CD1c-positive myeloid dendritic cell (primary cell): ENCODE measurements around the gene ACP6.
"Not testable (repeated sequence)": the region's sequence is repeated elsewhere in the genome, so short reads cannot be mapped to it uniquely, and the experiment has no call there.

Experiments
- DNase-seq: peaks from one replicate; pipeline ENCODE4 v3.0.0-alpha.2; 2016; ENCODE audit errors: extremely low spot score

Gene ACP6

DNA sequence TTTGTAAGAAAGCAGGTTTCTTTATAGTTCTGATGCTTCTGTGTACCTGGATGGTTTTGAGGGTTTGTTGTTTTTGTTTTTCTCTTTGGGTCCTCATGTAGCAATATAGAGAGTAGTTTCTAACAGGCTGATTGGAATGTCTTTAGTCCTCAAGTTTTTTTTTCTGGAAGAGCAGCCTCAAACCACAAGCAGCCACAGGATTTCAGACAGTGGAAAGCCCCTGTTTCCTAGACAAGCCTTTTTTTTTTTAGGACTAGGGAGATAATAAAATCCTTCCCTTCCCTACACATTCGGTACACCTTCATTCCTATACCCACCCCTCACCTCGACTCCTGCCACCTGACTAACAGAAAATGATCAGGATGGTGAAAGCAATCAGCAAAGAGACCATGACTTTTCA is 47.6 kb downstream of the ACP6 start:
- no peak for DNase-seq

DNA sequence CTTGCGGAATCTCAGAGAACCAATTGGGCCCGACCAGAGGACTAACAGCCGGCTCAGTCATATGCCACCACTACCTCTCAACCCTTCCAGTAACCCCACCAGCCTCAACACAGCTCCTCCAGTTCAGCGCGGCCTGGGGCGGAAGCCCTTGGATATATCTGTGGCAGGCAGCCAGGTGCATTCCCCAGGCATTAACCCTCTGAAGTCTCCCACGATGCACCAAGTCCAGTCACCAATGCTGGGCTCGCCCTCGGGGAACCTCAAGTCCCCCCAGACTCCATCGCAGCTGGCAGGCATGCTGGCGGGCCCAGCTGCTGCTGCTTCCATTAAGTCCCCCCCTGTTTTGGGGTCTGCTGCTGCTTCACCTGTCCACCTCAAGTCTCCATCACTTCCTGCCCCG is 49.8 kb downstream of the ACP6 start:
- no peak for DNase-seq

DNA sequence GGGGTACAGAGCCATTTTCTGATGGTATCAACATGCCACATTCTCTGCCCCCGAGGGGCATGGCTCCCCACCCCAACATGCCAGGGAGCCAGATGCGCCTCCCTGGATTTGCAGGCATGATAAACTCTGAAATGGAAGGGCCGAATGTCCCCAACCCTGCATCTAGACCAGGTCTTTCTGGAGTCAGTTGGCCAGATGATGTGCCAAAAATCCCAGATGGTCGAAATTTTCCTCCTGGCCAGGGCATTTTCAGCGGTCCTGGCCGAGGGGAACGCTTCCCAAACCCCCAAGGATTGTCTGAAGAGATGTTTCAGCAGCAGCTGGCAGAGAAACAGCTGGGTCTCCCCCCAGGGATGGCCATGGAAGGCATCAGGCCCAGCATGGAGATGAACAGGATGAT is 50.6 kb downstream of the ACP6 start:
- DNase-seq: no peak

GRCh38 chr1:147618771-147619170 is 51.6 kb downstream of the ACP6 start:
- DNase-seq: no peak

- DNase-seq: no peak
Measured at GRCh38 chr1:147618077-147618569, 52.2 kb downstream of the ACP6 start.

DNA sequence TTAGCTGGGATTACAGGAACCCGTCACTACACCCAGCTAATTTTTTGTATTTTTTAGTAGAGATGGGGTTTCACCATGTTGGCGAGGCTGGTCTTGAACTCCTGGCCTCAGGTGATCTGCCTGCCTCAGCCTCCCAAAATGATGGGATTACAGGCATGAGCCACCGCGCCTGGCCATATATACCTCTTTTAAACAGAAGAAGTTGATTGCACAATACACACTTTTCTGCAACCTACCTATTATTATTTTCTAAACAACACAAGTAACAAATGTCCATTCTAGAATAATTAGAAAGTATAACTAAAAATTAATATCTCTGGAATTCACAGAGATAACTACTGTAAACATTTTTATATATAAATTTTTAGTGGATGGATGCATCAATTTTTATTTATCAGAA is 55.4 kb downstream of the ACP6 start:
- DNase-seq: not testable (repeated sequence)

DNA sequence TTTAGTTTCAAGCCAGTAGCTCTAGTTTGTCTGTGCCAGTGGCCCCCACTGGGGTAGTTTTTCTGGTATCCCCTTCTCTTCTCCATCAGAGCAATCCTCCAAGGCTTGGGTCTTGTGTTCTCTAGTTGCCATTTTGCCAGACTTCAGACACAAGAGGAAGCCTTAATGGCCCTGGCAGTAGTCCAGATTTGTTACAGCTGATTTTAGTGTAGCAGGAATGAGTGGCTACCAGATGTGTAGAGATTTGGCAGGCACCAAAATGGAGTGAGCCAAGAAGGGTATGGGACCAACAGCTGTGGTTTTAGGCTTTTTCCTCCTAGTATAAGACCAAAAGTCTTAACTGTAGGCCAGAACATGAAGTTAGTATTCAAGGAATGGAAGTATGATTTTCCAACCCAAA is 56.8 kb downstream of the ACP6 start:
- DNase-seq: no peak

GRCh38 chr1:147612366-147612765 is 58.0 kb downstream of the ACP6 start:
- no peak for DNase-seq

DNA sequence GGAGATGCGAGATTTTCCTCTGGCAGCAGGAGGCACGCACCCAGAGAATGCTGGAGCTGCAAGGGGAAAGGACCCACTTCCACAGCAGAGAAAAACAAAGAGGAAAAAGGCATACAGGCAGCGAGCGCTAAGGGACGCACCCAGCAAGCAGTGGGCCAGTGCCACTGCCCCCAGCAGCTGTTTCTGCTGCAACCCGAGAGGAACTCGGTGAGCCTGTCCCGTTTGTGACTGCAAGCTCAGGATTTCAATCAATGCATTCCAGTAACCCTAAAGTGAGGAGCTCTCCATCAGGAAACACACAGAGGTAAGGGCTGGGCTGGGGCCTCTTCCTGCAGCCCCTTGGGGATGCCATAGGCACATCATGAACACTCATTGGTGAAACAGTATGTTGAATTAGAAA is 58.7 kb downstream of the ACP6 start:
- DNase-seq: no peak

DNA sequence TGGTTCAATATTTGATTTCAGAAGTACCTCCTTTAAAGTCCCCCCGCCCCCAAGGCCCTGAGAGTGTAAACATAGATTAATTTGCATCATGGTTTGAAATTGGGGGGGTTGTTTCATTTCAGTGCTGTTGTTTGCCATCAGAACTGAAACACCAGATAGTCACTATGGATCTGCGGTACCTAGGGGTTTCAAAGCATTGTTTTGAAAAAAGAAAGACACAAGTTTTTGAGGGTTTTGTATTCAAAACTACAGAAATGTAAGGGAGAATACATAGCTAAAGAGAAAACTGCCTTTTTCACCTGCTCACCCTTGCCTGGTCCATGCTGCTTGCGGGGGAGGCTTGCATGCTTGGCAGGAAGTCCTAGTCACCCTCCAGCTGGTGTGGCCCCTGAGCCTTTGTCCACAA is 59.3 kb downstream of the ACP6 start:
- DNase-seq: no peak

- no peak for DNase-seq
Measured at GRCh38 chr1:147609358-147609757, 61.0 kb downstream of the ACP6 start.

- DNase-seq: no peak
Measured at GRCh38 chr1:147608596-147608995, 61.7 kb downstream of the ACP6 start.

DNA sequence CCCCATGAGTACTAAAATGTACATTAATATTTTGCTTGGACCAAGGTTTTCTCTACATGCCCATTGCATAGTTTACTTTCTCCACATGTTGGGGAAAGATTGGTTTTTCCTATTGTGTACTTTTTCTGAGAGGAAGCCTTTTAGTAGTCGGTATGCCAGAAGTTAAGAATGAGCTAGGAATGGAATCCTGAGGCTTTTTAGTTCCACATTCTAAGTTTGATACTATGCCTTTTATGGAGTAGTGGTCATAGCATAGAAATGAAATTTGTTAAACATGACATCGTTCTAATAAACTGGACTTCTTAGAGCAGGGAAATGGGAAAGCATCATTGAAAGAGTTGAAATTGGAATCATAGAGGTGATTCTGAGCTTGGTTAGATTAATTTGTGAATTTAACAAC is 64.7 kb downstream of the ACP6 start:
- DNase-seq: no peak

DNA sequence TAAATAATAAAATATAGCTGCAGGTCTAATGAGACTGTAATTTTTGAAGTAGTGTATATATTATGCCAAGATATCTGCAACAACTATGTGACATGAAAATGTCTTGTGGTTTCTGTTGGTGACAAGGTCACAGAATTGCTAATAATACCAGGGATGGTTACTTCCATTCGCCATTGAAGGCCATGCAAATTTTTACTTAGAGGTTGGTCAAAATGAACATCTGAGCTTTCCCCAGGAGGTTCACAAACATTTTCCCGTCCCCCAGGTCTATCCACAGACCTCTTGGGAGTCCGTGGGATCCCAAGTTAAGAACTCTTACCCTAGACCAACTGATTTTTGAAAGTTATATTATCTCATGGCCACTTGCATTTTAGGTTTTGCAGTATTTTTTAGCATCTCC is 66.3 kb downstream of the ACP6 start:
- no peak for DNase-seq

- DNase-seq: peak; percentile 7
Measured at GRCh38 chr1:147600119-147601111, 69.9 kb downstream of the ACP6 start.

DNA sequence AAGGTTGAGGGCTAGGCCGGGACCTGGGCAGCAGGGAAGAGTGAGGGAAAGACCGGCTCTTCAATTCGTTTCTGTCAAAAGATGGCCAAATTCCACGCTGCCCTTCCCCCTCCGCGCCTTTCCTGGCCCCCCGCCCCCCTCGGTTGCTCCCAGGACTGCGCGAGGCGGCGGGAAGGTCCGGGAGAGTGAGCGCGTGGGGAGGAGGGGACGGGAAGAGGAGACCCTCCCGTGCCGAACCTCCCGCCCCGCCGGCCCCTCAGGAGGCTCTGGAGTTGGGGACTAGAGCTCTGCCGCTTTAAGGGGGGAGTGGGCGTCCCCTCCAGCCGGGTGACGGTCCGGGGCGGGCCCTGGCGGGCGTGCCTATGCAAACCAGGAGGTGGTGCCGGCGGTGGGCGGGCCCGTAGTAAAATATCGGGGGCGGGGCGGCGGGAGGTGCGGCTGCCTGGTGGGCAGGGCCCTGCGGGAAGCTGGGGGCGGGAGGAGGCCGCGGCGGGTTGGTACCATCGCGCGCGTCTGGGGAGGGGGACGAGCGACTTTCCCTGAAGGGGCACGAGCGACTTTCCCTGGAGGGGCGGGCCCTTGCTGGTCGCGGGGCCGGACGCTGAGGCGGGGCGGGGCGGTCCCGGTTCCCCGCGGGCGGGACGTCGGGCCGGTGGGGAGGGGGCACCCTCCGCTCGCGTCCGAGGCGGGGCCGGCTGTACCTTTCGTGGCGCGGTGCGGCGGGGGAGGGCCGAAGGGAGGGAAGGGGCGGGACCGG is 70.8 kb downstream of the ACP6 start:
- peak; percentile 96 for DNase-seq

- DNase-seq: peak; percentile 6
Measured at GRCh38 chr1:147598621-147599361, 71.5 kb downstream of the ACP6 start.

DNA sequence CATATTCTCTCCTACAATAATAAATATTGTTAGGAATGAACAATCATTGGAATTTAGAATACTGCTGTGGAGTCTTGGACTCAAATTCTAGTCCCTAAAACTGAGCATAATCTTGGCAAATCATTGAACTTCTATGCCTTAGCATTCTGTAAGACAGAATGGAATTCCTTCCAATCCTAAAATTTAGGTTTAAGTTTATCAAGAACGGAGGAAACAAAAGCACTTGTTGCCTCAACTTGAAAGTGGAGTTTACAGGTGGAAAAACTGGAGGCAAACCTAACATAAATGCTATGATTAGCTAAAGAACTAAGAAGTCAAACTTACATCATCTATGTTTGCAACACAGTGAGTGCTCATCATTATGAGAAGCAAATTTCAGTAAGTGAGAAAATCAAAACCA is 73.3 kb downstream of the ACP6 start:
- no peak for DNase-seq
